Activated CD4-positive, alpha-beta T cell treated with anti-CD3 and anti-CD28 coated beads for 24 hours (primary cell): Measurements from ENCODE around the gene WARS2.

ENCODE experiments used
- DNase-seq, 2 donors: peaks; one replicate each; pipeline ENCODE4 v3.0.0-alpha.2; 2020; ENCODE audit warnings: low read depth in 2 of 2

WARS2 gene

GRCh38 chr1:118999348-119000071, 140.9 kb downstream of the WARS2 start:
- no peak for DNase-seq

- no peak for DNase-seq
Measured at GRCh38 chr1:118998171-118998570, 142.3 kb downstream of the WARS2 start.

- no peak for DNase-seq
Measured at GRCh38 chr1:118997225-118997624, 143.2 kb downstream of the WARS2 start.

GRCh38 chr1:118995312-118996016, 145.0 kb downstream of the WARS2 start:
- DNase-seq, result no peak

- DNase-seq, result no peak
Measured at GRCh38 chr1:118993700-118994026, 146.8 kb downstream of the WARS2 start.

GRCh38 chr1:118992868-118993699, 147.4 kb downstream of the WARS2 start:
- no peak for DNase-seq

- DNase-seq, result no peak
Measured at GRCh38 chr1:118992237-118992825, 148.1 kb downstream of the WARS2 start.

GRCh38 chr1:118991448-118991847, 149.0 kb downstream of the WARS2 start:
- no peak for DNase-seq

GRCh38 chr1:118990513-118991152, 149.8 kb downstream of the WARS2 start:
- no peak for DNase-seq

GRCh38 chr1:118989878-118990378, 150.5 kb downstream of the WARS2 start:
- no peak for DNase-seq

GRCh38 chr1:118989006-118989815, 151.2 kb downstream of the WARS2 start:
- DNase-seq, result no peak

GRCh38 chr1:118988186-118989005, 152.1 kb downstream of the WARS2 start, which contains the start of gene TBX15:
Gene TBX15 (minus strand): TSS chr1:118988343. CDS start chr1:118987795, 548 bp downstream.
- DNase-seq, result no peak

- no peak for DNase-seq
Measured at GRCh38 chr1:118987468-118988185, 152.8 kb downstream of the WARS2 start.

- no peak for DNase-seq
Measured at GRCh38 chr1:118986555-118987467, 153.6 kb downstream of the WARS2 start.

- DNase-seq, result no peak
Measured at GRCh38 chr1:118985640-118986554, 154.6 kb downstream of the WARS2 start.

- DNase-seq, result no peak
Measured at GRCh38 chr1:118984722-118985639, 155.5 kb downstream of the WARS2 start.
